ENCODE data around the gene ASF1B.

Gene ASF1B

GRCh38 chr19:14112051-14112808 lies 24.2 kb downstream of the ASF1B start:
- FAIRE-seq (no peak), DNase-seq (ENCODE audit: insufficient read length, low spot score) (no peak)

GRCh38 chr19:14111486-14111885 lies 24.9 kb downstream of the ASF1B start:
- DNase-seq (ENCODE audit: insufficient read length, low spot score) (no peak), FAIRE-seq (no peak)

GRCh38 chr19:14110650-14111049 lies 25.7 kb downstream of the ASF1B start:
- DNase-seq (ENCODE audit: insufficient read length, low spot score) = no peak
- FAIRE-seq = no peak

- DNase-seq (ENCODE audit: insufficient read length, low spot score) = no peak
- FAIRE-seq = no peak
Observed at GRCh38 chr19:14107581-14108461, 28.6 kb downstream of the ASF1B start.

- FAIRE-seq (no peak), DNase-seq (ENCODE audit: insufficient read length, low spot score) (no peak)
Observed at GRCh38 chr19:14106840-14107239, 29.5 kb downstream of the ASF1B start.

GRCh38 chr19:14105680-14106079 lies 30.7 kb downstream of the ASF1B start:
- DNase-seq (ENCODE audit: insufficient read length, low spot score) (no peak), FAIRE-seq (no peak)

GRCh38 chr19:14103310-14103709 lies 33.1 kb downstream of the ASF1B start:
- DNase-seq (ENCODE audit: insufficient read length, low spot score) (no peak), FAIRE-seq (no peak)

GRCh38 chr19:14102756-14103155 lies 33.6 kb downstream of the ASF1B start:
- FAIRE-seq (no peak), DNase-seq (ENCODE audit: insufficient read length, low spot score) (no peak)

GRCh38 chr19:14102102-14102696 lies 34.2 kb downstream of the ASF1B start:
- no peak for FAIRE-seq
- DNase-seq (ENCODE audit: insufficient read length, low spot score) = no peak

- no peak for DNase-seq (ENCODE audit: insufficient read length, low spot score)
Observed at GRCh38 chr19:14101003-14101545, 35.3 kb downstream of the ASF1B start.

GRCh38 chr19:14097532-14098151 lies 38.7 kb downstream of the ASF1B start:
- DNase-seq (ENCODE audit: insufficient read length, low spot score) = no peak
- FAIRE-seq = no peak

More at GRCh38 chr19:14101003-14101545, 35.3 kb downstream of the ASF1B start:
- no peak for FAIRE-seq

GRCh38 chr19:14096272-14096992 lies 40.0 kb downstream of the ASF1B start:
- FAIRE-seq = no peak
- DNase-seq (ENCODE audit: insufficient read length, low spot score) = no peak

GRCh38 chr19:14094854-14095253 lies 41.5 kb downstream of the ASF1B start:
- no peak for FAIRE-seq
- no peak for DNase-seq (ENCODE audit: insufficient read length, low spot score)

GRCh38 chr19:14093117-14093823 lies 43.1 kb downstream of the ASF1B start:
- DNase-seq (ENCODE audit: insufficient read length, low spot score) (no peak), FAIRE-seq (no peak)

GRCh38 chr19:14091813-14092462 lies 44.5 kb downstream of the ASF1B start:
- DNase-seq (ENCODE audit: insufficient read length, low spot score) (peak; percentile 62), FAIRE-seq (peak; percentile 80)

- peak; percentile 76 for DNase-seq (ENCODE audit: insufficient read length, low spot score)
- FAIRE-seq = no peak
Observed at GRCh38 chr19:14091081-14091812, 45.1 kb downstream of the ASF1B start.

- FAIRE-seq (no peak), DNase-seq (ENCODE audit: insufficient read length, low spot score) (peak; percentile 81)
Observed at GRCh38 chr19:14090509-14091080, 45.8 kb downstream of the ASF1B start, which contains the start of gene SAMD1. TSS of gene SAMD1 (minus strand) at chr19:14090751.

All from GM19239 (cell line).